Activated naive CD4-positive, alpha-beta T cell treated with anti-CD3 and anti-CD28 coated beads for 36 hours (primary cell): Measurements from ENCODE around the gene SOX30. TPM values are rescaled to one million over a fixed set of nuclear protein-coding genes. Genes with fewer than 3 reads are reported as not detected.
"Not testable (repeated sequence)": the region's sequence is repeated elsewhere in the genome, so short reads cannot be mapped to it uniquely, and the experiment has no call there.

Experiments
- CTCF ChIA-PET: fragments of 350-600 bp; sonication (Branson Sonifier 250); formaldehyde crosslinking; loops from one replicate; lab custom pipeline; 2021; ENCODE audit warnings: antibody characterized with exemption; lab: Charles Lee
- DNase-seq: peaks from one replicate; pipeline ENCODE4 v3.0.0-alpha.2; 2020
- H3K27ac Mint-ChIP-seq: one replicate; pipeline ENCODE4 v1.8.0; 2021; ENCODE audit warnings: mild to moderate bottlenecking, mixed read lengths
- H3K27me3 Mint-ChIP-seq: one replicate; pipeline ENCODE4 v1.8.0; 2021; ENCODE audit warnings: low read depth, mixed read lengths
- H3K36me3 Mint-ChIP-seq: one replicate; pipeline ENCODE4 v1.8.0; 2021; ENCODE audit warnings: low read depth, mixed read lengths
- H3K4me1 Mint-ChIP-seq: one replicate; pipeline ENCODE4 v1.8.0; 2021; ENCODE audit warnings: low read depth, mixed read lengths
- H3K4me3 Mint-ChIP-seq: one replicate; pipeline ENCODE4 v1.8.0; 2021; ENCODE audit warnings: mild to moderate bottlenecking, moderate library complexity, mixed read lengths
- H3K9me3 Mint-ChIP-seq: one replicate; pipeline ENCODE4 v1.8.0; 2021; ENCODE audit warnings: mixed read lengths
- intact Hi-C: fragments of 100-400 bp; cut with micrococcal nuclease; formaldehyde crosslinking; loops from one replicate; pipeline ENCODE4 v1.15.1; 2023
- total RNA-seq, 2 experiments: library from RNA; stranded (reverse); gene quantifications; one replicate each; pipeline ENCODE4 v1.2.3, GENCODE V29; 2021

Gene SOX30
- under 1 TPM; 0.36 to 0.57 TPM for total RNA-seq

DNA sequence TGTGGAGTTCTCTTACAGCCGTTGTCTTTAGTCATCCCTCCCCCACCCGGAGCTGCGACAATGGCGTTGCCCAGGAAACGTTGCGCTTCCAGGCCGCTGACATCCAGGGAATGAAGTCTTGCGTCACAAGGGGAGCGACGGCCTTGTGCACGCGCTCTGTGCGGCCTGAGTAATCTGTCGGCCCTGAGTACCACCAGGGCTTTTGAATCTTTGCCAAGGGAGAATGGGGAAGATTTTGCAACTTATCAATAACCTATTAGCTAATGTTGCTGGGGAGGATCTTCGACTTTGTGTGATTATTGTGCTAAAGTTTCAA lies at the start of gene SOX30:
Gene SOX30 (minus strand): TSS at position 62 of the 316 bp plus-strand sequence. CDS start 360 bp downstream, outside the sequence.
- Mint-ChIP-seq H3K36me3 (peaks cover 14% of the 10 kb centered on the region), H3K9me3 (peaks cover 26% of the 10 kb centered on the region), H3K4me3 (peak within 1 kb of the TSS; percentile 71), H3K27me3 (peaks cover 2% of the 10 kb centered on the region), H3K27ac (peak within 1 kb of the TSS; percentile 78), H3K4me1 (peaks cover 12% of the 10 kb centered on the region)
- CTCF ChIA-PET: no interaction called here
- DNase-seq: no peak
- intact Hi-C loops: loop anchor here (5.0 kb wide), 1 partner anchor 220 kb away; no protein-coding TSS in a partner anchor

- DNase-seq, H3K4me3 Mint-ChIP-seq, H3K27ac Mint-ChIP-seq, CTCF ChIA-PET, H3K36me3 Mint-ChIP-seq, H3K27me3 Mint-ChIP-seq, intact Hi-C loops, H3K4me1 Mint-ChIP-seq: not testable (repeated sequence)
- peaks cover 21% of the 10 kb centered on the region for H3K9me3 Mint-ChIP-seq
Measured at GRCh38 chr5:157698674-157699073, 46.4 kb upstream of the SOX30 start.

DNA sequence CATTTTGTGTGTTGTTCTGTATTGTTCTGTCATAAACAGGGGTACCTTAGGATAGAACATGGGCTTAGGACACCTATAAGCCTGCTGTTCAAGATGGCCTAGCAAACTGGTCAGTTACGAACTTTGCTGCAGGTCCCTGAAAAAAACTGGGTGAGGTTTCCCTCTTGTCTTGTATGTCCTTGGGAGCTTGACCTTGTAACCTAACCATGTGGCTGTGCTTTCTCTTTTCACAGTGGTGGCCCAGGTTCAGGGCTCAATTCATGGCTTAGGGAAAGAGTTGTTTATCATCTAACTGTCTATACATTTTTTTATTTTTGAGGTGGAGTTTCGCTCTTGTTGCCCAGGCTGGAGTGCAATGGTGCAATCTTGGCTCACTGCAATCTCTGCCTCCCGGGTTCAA lies 43.9 kb upstream of the SOX30 start:
- intact Hi-C loops, H3K4me3 Mint-ChIP-seq, H3K4me1 Mint-ChIP-seq, H3K36me3 Mint-ChIP-seq, DNase-seq, H3K27ac Mint-ChIP-seq: not testable (repeated sequence)
- H3K27me3 Mint-ChIP-seq: peaks cover 10% of the 10 kb centered on the region
- CTCF ChIA-PET: interaction anchor here (0.7 kb wide), 1 partner anchor 273 kb away, joined by 3 read pairs; no protein-coding TSS in a partner anchor
- peaks cover 21% of the 10 kb centered on the region for H3K9me3 Mint-ChIP-seq

- H3K36me3 Mint-ChIP-seq, intact Hi-C loops, DNase-seq, H3K4me3 Mint-ChIP-seq, H3K27ac Mint-ChIP-seq, H3K4me1 Mint-ChIP-seq: not testable (repeated sequence)
- Mint-ChIP-seq H3K27me3 (peaks cover 12% of the 10 kb centered on the region), H3K9me3 (peaks cover 16% of the 10 kb centered on the region)
- CTCF ChIA-PET: interaction anchor here (0.9 to 1.2 kb wide), 2 partner anchors 25 to 260 kb away, joined by 3 to 5 read pairs; no protein-coding TSS in a partner anchor
Measured at GRCh38 chr5:157693816-157694215, 41.6 kb upstream of the SOX30 start.

- CTCF ChIA-PET: interaction anchor here (1.1 to 2.2 kb wide), 2 partner anchors 52 to 55 kb away, joined by 4 to 8 read pairs; partner anchors contain the start of gene LSM11
- H3K4me3 Mint-ChIP-seq: no peak overlapping the region
- H3K9me3 Mint-ChIP-seq: peaks cover 6% of the 10 kb centered on the region
Measured at GRCh38 chr5:157690690-157691433, 38.6 kb upstream of the SOX30 start.

GRCh38 chr5:157689942-157690689 lies 37.9 kb upstream of the SOX30 start:
- CTCF ChIA-PET: interaction anchor here (0.7 to 2.2 kb wide), 4 partner anchors 20 to 412 kb away, joined by 3 to 8 read pairs (median 4); partner anchors contain the start of gene LSM11
- intact Hi-C loops: no loop called here
- no peaks in the 10 kb centered on the region for H3K4me1 Mint-ChIP-seq
- peaks cover 10% of the 10 kb centered on the region for H3K27me3 Mint-ChIP-seq
- DNase-seq: peak; percentile 36
- H3K27ac Mint-ChIP-seq: no peak overlapping the region
- no peaks in the 10 kb centered on the region for H3K36me3 Mint-ChIP-seq
- H3K9me3 Mint-ChIP-seq: peaks cover 6% of the 10 kb centered on the region
- H3K4me3 Mint-ChIP-seq: no peak overlapping the region

More at GRCh38 chr5:157690690-157691433, 38.6 kb upstream of the SOX30 start:
- Mint-ChIP-seq H3K27me3 (peaks cover 12% of the 10 kb centered on the region), H3K36me3 (no peaks in the 10 kb centered on the region), H3K27ac (no peak overlapping the region), H3K4me1 (no peaks in the 10 kb centered on the region)
- intact Hi-C loops: no loop called here
- DNase-seq: no peak

DNA sequence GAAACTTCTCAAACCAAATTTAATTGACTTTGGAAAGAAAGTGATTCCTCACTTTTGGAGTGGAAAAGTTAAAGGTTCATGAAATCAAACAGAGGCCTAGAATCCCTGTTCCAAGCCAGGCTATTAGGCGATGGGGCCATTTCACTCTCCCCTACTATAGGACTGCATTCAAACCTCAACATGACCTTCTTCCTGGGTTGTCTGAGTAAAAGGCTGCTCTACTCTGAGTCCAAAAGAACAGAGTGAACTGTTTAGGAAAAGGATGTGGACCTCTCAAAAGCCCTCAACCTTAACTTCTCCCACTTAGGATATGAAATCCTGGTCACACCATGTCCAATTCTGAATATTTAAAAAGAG lies 34.9 kb upstream of the SOX30 start:
- H3K36me3 Mint-ChIP-seq: no peaks in the 10 kb centered on the region
- H3K9me3 Mint-ChIP-seq: peaks cover 6% of the 10 kb centered on the region
- CTCF ChIA-PET: no interaction called here
- no peak overlapping the region for H3K27ac Mint-ChIP-seq
- no peaks in the 10 kb centered on the region for H3K4me1 Mint-ChIP-seq
- no peak for DNase-seq
- H3K27me3 Mint-ChIP-seq: peaks cover 9% of the 10 kb centered on the region
- intact Hi-C loops: no loop called here
- H3K4me3 Mint-ChIP-seq: no peak overlapping the region

DNA sequence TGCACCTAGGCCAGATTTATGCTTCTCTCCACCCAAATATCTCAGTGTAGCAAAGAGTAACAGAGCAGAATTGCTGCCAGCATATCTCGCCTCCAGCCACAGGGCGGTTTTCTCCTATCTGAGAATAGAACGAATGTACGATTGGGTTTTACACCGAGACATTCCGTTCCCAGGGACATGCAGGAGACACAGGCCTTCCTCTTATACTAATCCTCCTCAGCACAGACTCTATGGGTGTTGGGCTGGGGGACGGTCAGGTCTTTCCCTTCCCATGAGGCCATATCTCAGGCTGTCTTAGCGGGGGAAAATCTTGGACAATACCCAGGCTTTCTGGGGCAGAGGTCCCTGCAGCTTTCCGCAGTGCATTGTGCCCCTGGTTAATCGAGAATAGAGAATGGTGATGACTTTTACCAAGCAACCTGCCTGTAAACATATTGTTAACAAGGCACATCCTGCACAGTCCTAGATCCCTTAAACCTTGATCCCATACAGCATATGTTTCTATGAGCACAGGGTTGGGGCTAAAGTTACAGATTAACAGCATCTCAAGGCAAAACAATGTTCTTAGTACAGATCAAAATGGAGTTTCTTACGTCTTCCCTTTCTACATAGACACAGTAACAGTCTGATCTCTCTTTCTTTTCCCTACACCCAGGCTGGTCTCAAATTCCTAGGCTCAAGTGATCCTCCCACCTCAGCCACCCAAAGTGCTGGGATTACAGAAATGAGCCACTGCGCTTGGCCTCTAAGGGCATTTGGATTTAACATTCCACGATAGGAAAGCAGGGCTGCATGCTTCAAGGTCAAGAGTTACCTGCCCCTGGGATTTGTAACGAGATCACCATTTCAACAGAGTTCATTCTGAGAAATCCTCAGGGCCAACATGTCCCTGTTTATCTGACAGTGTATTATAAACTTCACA lies 34.3 kb upstream of the SOX30 start:
- H3K36me3 Mint-ChIP-seq, H3K4me1 Mint-ChIP-seq, H3K27me3 Mint-ChIP-seq, H3K4me3 Mint-ChIP-seq, H3K9me3 Mint-ChIP-seq, DNase-seq, H3K27ac Mint-ChIP-seq, intact Hi-C loops, CTCF ChIA-PET: not testable (repeated sequence)

- intact Hi-C loops: no loop called here
- no peaks in the 10 kb centered on the region for H3K4me1 Mint-ChIP-seq
- H3K9me3 Mint-ChIP-seq: no peaks in the 10 kb centered on the region
- H3K27me3 Mint-ChIP-seq: no peaks in the 10 kb centered on the region
- no peak for DNase-seq
- H3K4me3 Mint-ChIP-seq: no peak overlapping the region
- no peak overlapping the region for H3K27ac Mint-ChIP-seq
- H3K36me3 Mint-ChIP-seq: no peaks in the 10 kb centered on the region
- CTCF ChIA-PET: interaction anchor here (0.6 to 2.3 kb wide), 2 partner anchors 16 to 61 kb away, joined by 3 to 7 read pairs; partner anchors contain the start of gene LSM11
Measured at GRCh38 chr5:157682257-157682656, 30.0 kb upstream of the SOX30 start.

GRCh38 chr5:157681048-157681447 lies 28.8 kb upstream of the SOX30 start:
- no peak overlapping the region for H3K27ac Mint-ChIP-seq
- H3K4me1 Mint-ChIP-seq: no peaks in the 10 kb centered on the region
- no peaks in the 10 kb centered on the region for H3K9me3 Mint-ChIP-seq
- no peak overlapping the region for H3K4me3 Mint-ChIP-seq
- H3K27me3 Mint-ChIP-seq: no peaks in the 10 kb centered on the region
- no peak for DNase-seq
- CTCF ChIA-PET: interaction anchor here (2.3 kb wide), 1 partner anchor 62 kb away, joined by 7 read pairs; the partner anchor contains the start of gene LSM11
- intact Hi-C loops: no loop called here
- no peaks in the 10 kb centered on the region for H3K36me3 Mint-ChIP-seq

DNA sequence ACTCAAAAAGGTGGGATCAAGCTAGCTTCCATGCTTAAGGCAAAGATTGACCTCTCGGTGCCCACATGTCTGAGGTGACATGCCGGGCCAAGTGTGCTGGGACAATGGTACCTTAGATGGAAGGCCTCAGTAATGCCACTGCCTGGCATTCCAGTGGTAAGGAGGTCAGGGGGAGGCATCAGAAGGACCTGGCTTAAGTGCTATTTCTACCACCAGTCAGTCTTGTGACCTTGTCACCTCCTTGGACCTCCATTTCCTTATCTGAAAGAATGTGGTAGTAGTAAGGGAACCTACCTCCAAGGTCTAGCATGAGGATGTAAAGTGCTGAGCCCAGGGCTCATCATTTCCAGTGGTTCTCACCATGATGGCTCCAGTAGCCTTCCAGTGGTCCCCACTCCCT lies 28.0 kb upstream of the SOX30 start:
- CTCF ChIA-PET: interaction anchor here (2.3 kb wide), 1 partner anchor 63 kb away, joined by 7 read pairs; the partner anchor contains the start of gene LSM11
- H3K9me3 Mint-ChIP-seq: no peaks in the 10 kb centered on the region
- H3K27ac Mint-ChIP-seq: no peak overlapping the region
- intact Hi-C loops: no loop called here
- no peaks in the 10 kb centered on the region for H3K27me3 Mint-ChIP-seq
- no peak for DNase-seq
- H3K4me3 Mint-ChIP-seq: no peak overlapping the region
- no peaks in the 10 kb centered on the region for H3K4me1 Mint-ChIP-seq
- H3K36me3 Mint-ChIP-seq: no peaks in the 10 kb centered on the region

- H3K27ac Mint-ChIP-seq: no peak overlapping the region
- no peaks in the 10 kb centered on the region for H3K9me3 Mint-ChIP-seq
- no peak overlapping the region for H3K4me3 Mint-ChIP-seq
- intact Hi-C loops: no loop called here
- no peaks in the 10 kb centered on the region for H3K36me3 Mint-ChIP-seq
- no peaks in the 10 kb centered on the region for H3K4me1 Mint-ChIP-seq
- DNase-seq: no peak
- CTCF ChIA-PET: no interaction called here
- no peaks in the 10 kb centered on the region for H3K27me3 Mint-ChIP-seq
Measured at GRCh38 chr5:157679801-157680200, 27.6 kb upstream of the SOX30 start.
